Astrocyte (in vitro differentiated cells and primary cell): ENCODE results near the gene KIAA1614.

Source experiments
- CTCF ChIP-seq: IDR thresholded peaks from 2 replicates; pipeline ENCODE4 v1.5.1; 2011; ENCODE audit warnings: low read depth, mild to moderate bottlenecking, inconsistent platforms, low read length, moderate library complexity; ENCODE audit not compliant: insufficient read depth
- EZH2 ChIP-seq: IDR thresholded peaks from 2 replicates; pipeline ENCODE4 v1.6.1; 2012; ENCODE audit warnings: mild to moderate bottlenecking, low read length, inconsistent platforms; ENCODE audit not compliant: insufficient read depth

GRCh38 chr1:180909462-180909976 is 3.2 kb upstream of the KIAA1614 start:
- TF ChIP-seq CTCF, result no peak
- TF ChIP-seq EZH2, result no peak
